Vagina (tissue), 2 donors: Measurements from ENCODE around the gene LRSAM1.

ENCODE experiments used
- CTCF ChIP-seq, 3 experiments: fragments of 450-650 bp in 2 of 3; fragments of 200-600 bp in 1 of 3; sonication (generic) in 1 of 3; IDR thresholded peaks; one replicate each; pipeline ENCODE4 v1.5.1; 2017 to 2019; ENCODE audit warnings: antibody characterized with exemption in 3 of 3, mild to moderate bottlenecking in 2 of 3, moderate library complexity in 2 of 3
- POLR2A ChIP-seq, 2 donors: fragments of 450-650 bp; IDR thresholded peaks; one replicate each; pipeline ENCODE4 v1.6.1; 2017; ENCODE audit warnings: antibody characterized with exemption in 2 of 2, mild to moderate bottlenecking in 2 of 2, moderate library complexity in 2 of 2
- POLR2AphosphoS5 ChIP-seq, 2 donors: sonication (generic); formaldehyde crosslinking; IDR thresholded peaks; one replicate each; pipeline ENCODE4 v1.9.0; 2017; ENCODE audit warnings: antibody characterized with exemption in 2 of 2, mild to moderate bottlenecking in 2 of 2, low read depth in 1 of 2; ENCODE audit not compliant: insufficient read depth in 1 of 2

GRCh38 chr9:127539982-127540663 lies 88.8 kb downstream of the LRSAM1 start:
- TF ChIP-seq POLR2AphosphoS5 (IDR thresholded peaks at IDR 0.05; ENCODE audit: insufficient read depth in 1 of 2, low read depth in 1 of 2) (no peak), CTCF (IDR thresholded peaks at IDR 0.05) (no peak), POLR2A (IDR thresholded peaks at IDR 0.05) (no peak)
